ENCODE data around the gene CFHR5. TPM values are rescaled to one million over a fixed set of nuclear protein-coding genes. Genes with fewer than 3 reads are reported as not detected.
"Not testable (repeated sequence)": the region's sequence is repeated elsewhere in the genome, so short reads cannot be mapped to it uniquely, and the experiment has no call there.

Gene CFHR5
- not detected for total RNA-seq
- long read RNA-seq = 0 reads

DNA sequence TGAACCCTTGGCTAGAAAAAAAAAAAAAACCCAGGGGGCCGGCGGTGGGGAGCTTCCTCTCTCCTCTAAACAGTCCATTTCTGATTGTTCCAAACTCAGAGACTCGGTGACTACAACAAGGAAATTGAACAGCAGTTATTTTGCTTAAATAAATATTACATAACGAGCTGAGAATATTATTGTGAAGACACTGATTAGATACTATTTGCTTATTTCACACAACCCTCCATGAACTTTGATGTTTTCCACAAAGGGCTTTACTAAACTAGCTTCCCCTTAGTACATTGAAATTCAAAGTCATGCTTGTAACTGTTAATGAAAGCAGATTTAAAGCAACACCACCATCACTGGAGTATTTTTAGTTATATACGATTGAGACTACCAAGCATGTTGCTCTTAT, at the start of gene CFHR5:
Gene CFHR5, plus strand, starts transcription at position 279 of the 400 bp plus-strand sequence. Its CDS starts 109 bp downstream, at position 388.
- no peaks in the 10 kb centered on the region for H3K4me1 ChIP-seq

DNA sequence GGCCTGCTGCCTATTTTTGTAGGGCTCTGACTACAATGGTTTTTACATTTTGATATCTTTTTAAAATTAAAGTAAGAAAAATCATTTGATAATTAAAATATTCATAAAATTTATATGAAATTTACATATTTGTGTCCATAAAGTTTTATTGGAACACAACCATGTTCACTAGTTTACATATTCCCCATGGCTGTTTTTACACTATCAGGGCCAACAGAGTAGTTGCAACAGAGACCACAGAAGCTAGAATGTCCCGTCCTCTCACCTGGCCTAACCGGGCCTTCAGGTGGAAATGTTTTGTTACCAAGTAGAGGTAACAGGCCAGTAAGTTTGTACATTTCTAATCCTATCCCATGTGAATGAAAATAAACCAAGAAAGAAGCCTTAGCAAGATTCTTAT, 44.5 kb upstream of the CFHR5 start:
- H3K4me1 ChIP-seq; H3K9me3 ChIP-seq; intact Hi-C loops (cut with DNase I); H3K27me3 ChIP-seq (ENCODE audit: low read depth); H3K27ac ChIP-seq; H3K36me3 ChIP-seq; ATAC-seq; DNase-seq; H3K4me3 ChIP-seq: not testable (repeated sequence)

More for the DNA sequence above, at the start of gene CFHR5:
- TF ChIP-seq CTCF (IDR thresholded peaks at IDR 0.05) = no peak
- DNase-seq (no peak), ATAC-seq (no peak)
- Histone ChIP-seq H3K36me3 (no peaks in the 10 kb centered on the region), H3K27ac (no peak within 1 kb of the TSS), H3K9me3 (no peaks in the 10 kb centered on the region), H3K4me3 (no peak within 1 kb of the TSS), H3K27me3 (ENCODE audit: low read depth) (no peaks in the 10 kb centered on the region)
- intact Hi-C loops (cut with DNase I) = no loop called here

GRCh38 chr1:196933531-196934189, 43.7 kb upstream of the CFHR5 start:
- DNase-seq (no peak), ATAC-seq (peak; percentile 18 to 27)
- intact Hi-C loops (cut with DNase I) = no loop called here
- Histone ChIP-seq H3K4me1 (no peaks in the 10 kb centered on the region), H3K27me3 (ENCODE audit: low read depth) (no peaks in the 10 kb centered on the region), H3K4me3 (no peak overlapping the region), H3K36me3 (no peaks in the 10 kb centered on the region), H3K9me3 (no peaks in the 10 kb centered on the region), H3K27ac (no peak overlapping the region)
- no peak for TF ChIP-seq CTCF (IDR thresholded peaks at IDR 0.05)

- H3K27me3 ChIP-seq (ENCODE audit: low read depth); intact Hi-C loops (cut with DNase I); ATAC-seq; H3K36me3 ChIP-seq; H3K27ac ChIP-seq; H3K4me1 ChIP-seq; H3K9me3 ChIP-seq; H3K4me3 ChIP-seq: not testable (repeated sequence)
- DNase-seq = peak; percentile 51
Measured at GRCh38 chr1:196941474-196941873, 35.9 kb upstream of the CFHR5 start.

DNA sequence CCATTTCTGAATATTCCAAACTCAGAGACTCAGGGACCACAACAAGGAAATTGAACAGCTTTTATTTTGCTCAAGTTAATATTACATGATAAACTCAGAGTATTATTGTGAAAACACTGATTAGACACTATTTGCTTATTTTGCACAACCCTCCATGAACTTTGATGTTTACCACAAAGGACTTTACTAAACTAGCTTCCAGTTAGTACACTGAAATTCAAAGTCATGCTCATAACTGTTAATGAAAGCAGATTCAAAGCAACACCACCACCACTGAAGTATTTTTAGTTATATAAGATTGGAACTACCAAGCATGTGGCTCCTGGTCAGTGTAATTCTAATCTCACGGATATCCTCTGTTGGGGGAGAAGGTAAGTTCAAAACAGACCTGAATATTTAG, 33.8 kb upstream of the CFHR5 start, which contains the start of gene CFHR2:
Gene CFHR2, plus strand, starts transcription at position 171 of the 400 bp plus-strand sequence. Its CDS starts 143 bp downstream, at position 314.
- H3K4me3 ChIP-seq; H3K9me3 ChIP-seq; ATAC-seq; intact Hi-C loops (cut with DNase I); DNase-seq; H3K36me3 ChIP-seq; H3K27ac ChIP-seq; H3K27me3 ChIP-seq (ENCODE audit: low read depth); H3K4me1 ChIP-seq: not testable (repeated sequence)

DNA sequence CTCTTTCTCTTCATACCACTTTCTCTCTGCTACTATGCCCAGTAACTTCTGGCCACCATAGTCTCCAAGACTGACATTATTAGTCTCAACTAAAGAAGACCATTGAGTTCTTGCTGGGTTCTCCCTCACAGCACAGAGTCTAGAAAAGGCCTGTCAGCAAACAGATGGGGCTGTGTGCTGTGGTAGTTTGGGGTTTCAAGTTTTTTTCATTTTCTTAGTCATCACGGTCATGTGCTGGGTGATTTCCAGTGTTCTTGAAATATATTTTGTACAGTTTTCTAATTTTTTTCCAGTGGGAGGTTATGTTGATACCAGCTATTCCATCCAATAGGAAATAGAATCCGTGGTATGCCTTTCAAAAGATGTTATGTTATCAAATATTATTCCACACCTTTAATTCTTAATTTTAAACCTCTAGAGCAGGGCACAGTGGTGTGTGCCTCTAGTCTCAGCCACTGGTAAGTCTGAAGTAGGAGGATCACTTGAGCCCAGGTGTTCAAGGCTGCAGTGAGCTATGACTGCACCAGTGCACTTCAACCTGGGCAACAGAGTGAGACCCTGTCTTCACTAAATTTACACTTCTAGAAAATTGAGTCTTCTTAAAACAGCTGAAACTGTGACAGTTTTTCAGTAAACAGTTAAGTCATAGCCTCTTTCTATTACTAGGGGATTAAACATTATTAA, 25.5 kb upstream of the CFHR5 start:
- Histone ChIP-seq H3K27me3 (ENCODE audit: low read depth) (no peaks in the 10 kb centered on the region), H3K4me1 (no peaks in the 10 kb centered on the region), H3K36me3 (no peaks in the 10 kb centered on the region), H3K4me3 (no peak overlapping the region), H3K9me3 (no peaks in the 10 kb centered on the region), H3K27ac (no peak overlapping the region)
- DNase-seq (no peak), ATAC-seq (no peak)
- intact Hi-C loops (cut with DNase I) = no loop called here
- TF ChIP-seq CTCF (IDR thresholded peaks at IDR 0.05) = no peak

DNA sequence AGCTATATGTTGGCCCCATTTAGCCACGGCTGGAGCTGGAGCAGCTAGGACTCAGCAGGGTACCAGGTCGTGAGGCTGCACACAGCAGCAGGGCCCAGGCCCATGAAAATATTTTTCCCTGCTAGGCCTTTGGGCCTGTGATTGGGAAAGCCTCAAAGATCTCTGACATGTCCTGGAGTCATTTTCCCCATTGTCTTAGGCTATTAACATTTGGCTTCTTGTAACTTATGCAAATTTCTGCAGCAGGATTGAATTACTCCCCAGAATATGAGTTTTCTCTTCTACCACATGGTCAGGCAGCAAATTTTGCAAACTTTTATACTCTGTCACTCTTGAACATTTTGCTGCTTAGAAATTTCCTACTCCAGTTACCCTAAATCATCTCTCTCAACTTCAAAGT, 22.6 kb upstream of the CFHR5 start:
- no peak overlapping the region for H3K27ac ChIP-seq
- DNase-seq (no peak), ATAC-seq (no peak)
- TF ChIP-seq CTCF (IDR thresholded peaks at IDR 0.05) = no peak
- intact Hi-C loops (cut with DNase I) = no loop called here
- H3K27me3 ChIP-seq (ENCODE audit: low read depth) = no peaks in the 10 kb centered on the region
- no peak overlapping the region for H3K4me3 ChIP-seq
- H3K9me3 ChIP-seq = no peaks in the 10 kb centered on the region
- H3K4me1 ChIP-seq = no peaks in the 10 kb centered on the region
- no peaks in the 10 kb centered on the region for H3K36me3 ChIP-seq

Data from lower lobe of right lung (tissue), 2 donors.